HEK293 (cell line): Measurements from ENCODE around the gene CYP2R1.

Experiments
- CTCF ChIA-PET: fragments of 350-600 bp; formaldehyde crosslinking; extraction: SDS; loops from one replicate; lab custom pipeline; 2021; ENCODE audit warnings: antibody characterized with exemption; lab: Yijun Ruan, JAX
- POLR2A ChIA-PET: fragments of 300-600 bp; formaldehyde crosslinking; extraction: SDS; loops from one replicate; lab custom pipeline; 2020; ENCODE audit warnings: antibody characterized with exemption, inconsistent platforms; lab: Yijun Ruan, JAX
- H3K27ac ChIP-seq: fragments of 200-500 bp; sonication (Bioruptor generic); 2 replicates; pipeline ENCODE4 v1.5.1; 2014; ENCODE audit warnings: low read depth, low read length, control low read depth, inconsistent platforms; ENCODE audit errors: extremely low read depth
- H3K36me3 ChIP-seq, 2 experiments: fragments of 200-500 bp in 1 of 2; sonication (Bioruptor generic) in 1 of 2; 1 replicate in 1 of 2; 2 replicates in 1 of 2; pipeline ENCODE4 v1.5.1; 2014 to 2017; ENCODE audit warnings: inconsistent platforms in 2 of 2, low read length in 2 of 2; ENCODE audit not compliant: control insufficient read depth in 2 of 2, insufficient read depth in 1 of 2
- H3K4me1 ChIP-seq: fragments of 200-500 bp; sonication (Bioruptor generic); 2 replicates; pipeline ENCODE4 v1.5.1; 2014; ENCODE audit warnings: mild to moderate bottlenecking, low read length, inconsistent platforms; ENCODE audit not compliant: control insufficient read depth, insufficient read depth
- H3K4me3 ChIP-seq: 2 replicates; pipeline ENCODE4 v1.5.1; 2011; ENCODE audit warnings: low read depth, mild to moderate bottlenecking, control low read depth, low read length, moderate library complexity
- H3K9me3 ChIP-seq: fragments of 200-500 bp; sonication (Bioruptor generic); 2 replicates; pipeline ENCODE4 v1.5.1; 2014; ENCODE audit warnings: low read depth, low read length, inconsistent platforms; ENCODE audit not compliant: control insufficient read depth, insufficient read depth
- FEZF1 ChIP-seq: fragments of 450-650 bp; formaldehyde crosslinking; IDR thresholded peaks from 2 replicates; pipeline ENCODE4 v1.5.1; 2016; ENCODE audit warnings: missing biosample characterization, missing genetic modification characterization
- HOXC10 ChIP-seq: sonication (generic); formaldehyde crosslinking; IDR thresholded peaks from 2 replicates; pipeline ENCODE4 v1.8.1; 2023; ENCODE audit warnings: mild to moderate bottlenecking, missing genetic modification reagents
- MEIS1 ChIP-seq: sonication (generic); formaldehyde crosslinking; IDR thresholded peaks from 2 replicates; pipeline ENCODE4 v1.8.1; 2022; ENCODE audit warnings: missing genetic modification reagents, mild to moderate bottlenecking, borderline replicate concordance
- SCRT1 ChIP-seq: fragments of 450-650 bp; formaldehyde crosslinking; IDR thresholded peaks from 2 replicates; pipeline ENCODE4 v1.5.1; 2016; ENCODE audit warnings: missing biosample characterization, missing genetic modification characterization, borderline replicate concordance
- ZBTB1 ChIP-seq: fragments of 450-650 bp; formaldehyde crosslinking; IDR thresholded peaks from 2 replicates; pipeline ENCODE4 v1.5.1; 2016; ENCODE audit warnings: missing biosample characterization, missing genetic modification characterization
- ZBTB48 ChIP-seq: fragments of 450-650 bp; formaldehyde crosslinking; IDR thresholded peaks from 2 replicates; pipeline ENCODE4 v1.5.1; 2016; ENCODE audit warnings: missing biosample characterization, missing genetic modification characterization
- ZFHX2 ChIP-seq: fragments of 450-650 bp; formaldehyde crosslinking; conservative IDR thresholded peaks from 2 replicates; pipeline ENCODE4 v1.5.1; 2016; ENCODE audit warnings: missing biosample characterization, missing genetic modification characterization
- ZNF157 ChIP-seq: fragments of 450-650 bp; formaldehyde crosslinking; IDR thresholded peaks from 2 replicates; pipeline ENCODE4 v1.5.1; 2016; ENCODE audit warnings: missing biosample characterization, missing genetic modification characterization
- ZNF175 ChIP-seq: fragments of 450-650 bp; formaldehyde crosslinking; IDR thresholded peaks from 2 replicates; pipeline ENCODE4 v1.5.1; 2016; ENCODE audit warnings: missing biosample characterization, missing genetic modification characterization
- ZNF211 ChIP-seq: fragments of 450-650 bp; formaldehyde crosslinking; IDR thresholded peaks from 2 replicates; pipeline ENCODE4 v1.5.1; 2016; ENCODE audit warnings: low read depth, missing biosample characterization, missing genetic modification characterization
- ZNF311 ChIP-seq: fragments of 450-650 bp; formaldehyde crosslinking; IDR thresholded peaks from 2 replicates; pipeline ENCODE4 v1.5.1; 2017; ENCODE audit warnings: missing biosample characterization, missing genetic modification characterization, borderline replicate concordance
- ZNF341 ChIP-seq: fragments of 450-650 bp; formaldehyde crosslinking; IDR thresholded peaks from 2 replicates; pipeline ENCODE4; 2016; ENCODE audit warnings: low read depth, missing biosample characterization, missing genetic modification characterization
- ZNF518A ChIP-seq: fragments of 450-650 bp; formaldehyde crosslinking; conservative IDR thresholded peaks from 2 replicates; pipeline ENCODE4 v1.5.1; 2016; ENCODE audit warnings: low read depth, missing biosample characterization, missing genetic modification characterization
- ZNF670 ChIP-seq: fragments of 450-650 bp; formaldehyde crosslinking; IDR thresholded peaks from 2 replicates; pipeline ENCODE4 v1.5.1; 2016; ENCODE audit warnings: missing biosample characterization, missing genetic modification characterization, low read depth
- ZNF701 ChIP-seq: fragments of 450-650 bp; formaldehyde crosslinking; IDR thresholded peaks from 2 replicates; pipeline ENCODE4 v1.5.1; 2016; ENCODE audit warnings: missing biosample characterization, missing genetic modification characterization
- ZNF830 ChIP-seq: fragments of 450-650 bp; IDR thresholded peaks from 2 replicates; pipeline ENCODE4 v1.5.0; 2018; ENCODE audit warnings: missing biosample characterization, missing genetic modification characterization, low read depth, mild to moderate bottlenecking, moderate library complexity
- ZNF843 ChIP-seq: fragments of 450-650 bp; formaldehyde crosslinking; IDR thresholded peaks from 2 replicates; pipeline ENCODE4 v1.5.1; 2016; ENCODE audit warnings: missing biosample characterization, missing genetic modification characterization
- ZSCAN16 ChIP-seq: fragments of 450-650 bp; formaldehyde crosslinking; IDR thresholded peaks from 2 replicates; pipeline ENCODE4 v1.5.1; 2016; ENCODE audit warnings: missing biosample characterization, missing genetic modification characterization
- TF ChIP-seq, protein P1 (sequence below): fragments of 450-650 bp; formaldehyde crosslinking; IDR thresholded peaks from 2 replicates; pipeline ENCODE4 v1.5.0; 2017; ENCODE audit warnings: missing biosample characterization, missing genetic modification characterization, borderline replicate concordance

CYP2R1 gene

GRCh38 chr11:14861680-14862079 lies 30.4 kb downstream of the CYP2R1 start:
- peaks cover 0 to 7% of the 10 kb centered on the region in 2 experiments; a peak in 1 of 3 replicates for H3K36me3 ChIP-seq
- POLR2A ChIA-PET = no interaction called here
- CTCF ChIA-PET = interaction anchor here (0.7 to 2.4 kb wide), 3 partner anchors 41 to 212 kb away, joined by 3 to 8 read pairs (median 4); partner anchors contain the start of gene CALCB
- TF ChIP-seq ZNF670 (tag by site-specific recombination) = no peak
- no peak for TF ChIP-seq ZBTB1 (tag by site-specific recombination)
- TF ChIP-seq SCRT1 (tag by site-specific recombination) = no peak
- no peak for TF ChIP-seq ZBTB48 (tag by site-specific recombination)
- no peak overlapping the region for H3K4me3 ChIP-seq
- H3K27ac ChIP-seq = no peak overlapping the region
- H3K9me3 ChIP-seq = no peaks in the 10 kb centered on the region
- H3K4me1 ChIP-seq = no peaks in the 10 kb centered on the region

DNA sequence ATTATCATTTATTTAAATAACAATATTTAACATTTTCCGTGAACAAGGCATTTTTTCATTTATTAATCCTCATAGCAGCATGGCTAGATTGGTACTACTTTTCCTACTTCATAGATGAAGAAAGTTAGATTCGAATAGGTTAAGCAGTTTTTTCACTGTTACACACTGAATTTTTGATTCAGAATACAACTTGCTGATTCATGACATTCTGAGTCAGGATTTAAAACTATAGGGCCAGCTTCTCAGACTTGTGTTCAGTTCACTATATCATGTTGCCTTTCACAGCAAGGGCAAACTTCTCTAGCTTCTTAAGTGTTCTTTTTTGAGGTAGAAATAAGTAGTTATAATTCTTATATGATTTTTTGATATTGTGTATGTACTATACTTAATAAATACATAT lies 31.5 kb downstream of the CYP2R1 start:
- H3K4me1 ChIP-seq = no peaks in the 10 kb centered on the region
- no peak overlapping the region for H3K4me3 ChIP-seq
- ChIA-PET CTCF (interaction anchor here (1.3 to 2.4 kb wide), 2 partner anchors 42 to 47 kb away, joined by 3 to 8 read pairs; no protein-coding TSS in a partner anchor), POLR2A (interaction anchor here (1.9 kb wide), 1 partner anchor 31 kb away, joined by 9 read pairs; the partner anchor contains the start of gene CYP2R1)
- H3K9me3 ChIP-seq = no peaks in the 10 kb centered on the region
- TF ChIP-seq ZNF175 (tag by site-specific recombination) (no peak), ZFHX2 (tag by site-specific recombination) (no peak), ZNF518A (no peak), ZNF701 (tag by site-specific recombination) (no peak), ZNF843 (tag by site-specific recombination) (no peak), FEZF1 (tag by site-specific recombination) (no peak), ZSCAN16 (tag by site-specific recombination) (no peak)
- TF ChIP-seq, protein P1, sequence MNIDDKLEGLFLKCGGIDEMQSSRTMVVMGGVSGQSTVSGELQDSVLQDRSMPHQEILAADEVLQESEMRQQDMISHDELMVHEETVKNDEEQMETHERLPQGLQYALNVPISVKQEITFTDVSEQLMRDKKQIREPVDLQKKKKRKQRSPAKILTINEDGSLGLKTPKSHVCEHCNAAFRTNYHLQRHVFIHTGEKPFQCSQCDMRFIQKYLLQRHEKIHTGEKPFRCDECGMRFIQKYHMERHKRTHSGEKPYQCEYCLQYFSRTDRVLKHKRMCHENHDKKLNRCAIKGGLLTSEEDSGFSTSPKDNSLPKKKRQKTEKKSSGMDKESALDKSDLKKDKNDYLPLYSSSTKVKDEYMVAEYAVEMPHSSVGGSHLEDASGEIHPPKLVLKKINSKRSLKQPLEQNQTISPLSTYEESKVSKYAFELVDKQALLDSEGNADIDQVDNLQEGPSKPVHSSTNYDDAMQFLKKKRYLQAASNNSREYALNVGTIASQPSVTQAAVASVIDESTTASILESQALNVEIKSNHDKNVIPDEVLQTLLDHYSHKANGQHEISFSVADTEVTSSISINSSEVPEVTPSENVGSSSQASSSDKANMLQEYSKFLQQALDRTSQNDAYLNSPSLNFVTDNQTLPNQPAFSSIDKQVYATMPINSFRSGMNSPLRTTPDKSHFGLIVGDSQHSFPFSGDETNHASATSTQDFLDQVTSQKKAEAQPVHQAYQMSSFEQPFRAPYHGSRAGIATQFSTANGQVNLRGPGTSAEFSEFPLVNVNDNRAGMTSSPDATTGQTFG (tag by site-specific recombination) = no peak
- H3K27ac ChIP-seq = no peak overlapping the region
- H3K36me3 ChIP-seq = peaks cover 0 to 7% of the 10 kb centered on the region in 2 experiments; a peak in 1 of 3 replicates

DNA sequence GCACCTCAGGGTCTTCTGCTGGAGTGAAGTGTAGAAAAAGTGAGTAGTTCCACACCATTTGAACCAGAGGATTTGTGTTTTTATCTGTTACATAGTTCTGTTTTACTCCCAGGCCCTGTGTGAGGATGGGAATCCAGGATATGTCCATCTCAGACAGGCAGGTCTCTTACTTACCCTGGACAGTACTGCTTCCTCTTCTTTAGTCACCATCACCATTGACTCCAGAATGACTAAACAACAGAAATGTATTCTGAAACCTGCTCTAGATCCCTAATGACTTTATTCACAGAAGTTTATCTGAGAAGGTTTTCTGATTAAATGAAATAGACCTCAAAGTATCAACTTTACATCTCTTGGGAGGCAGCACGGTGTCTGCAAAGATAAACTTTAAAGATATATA lies 33.6 kb downstream of the CYP2R1 start:
- no peaks in the 10 kb centered on the region for H3K4me1 ChIP-seq
- ChIA-PET CTCF (no interaction called here), POLR2A (no interaction called here)
- no peaks in the 10 kb centered on the region for H3K9me3 ChIP-seq
- H3K4me3 ChIP-seq = no peak overlapping the region
- no peak overlapping the region for H3K27ac ChIP-seq
- peaks cover 0 to 7% of the 10 kb centered on the region in 2 experiments; a peak in 1 of 3 replicates for H3K36me3 ChIP-seq
- TF ChIP-seq ZNF211 (tag by site-specific recombination) = no peak
- no peak for TF ChIP-seq ZNF311 (tag by site-specific recombination)
- no peak for TF ChIP-seq HOXC10
- no peak for TF ChIP-seq ZNF830
- TF ChIP-seq ZNF341 (tag by site-specific recombination) = no peak
- no peak for TF ChIP-seq MEIS1 (CRISPR knock-in tag)
- TF ChIP-seq ZNF157 (tag by site-specific recombination) = no peak
